A673 (cell line): ENCODE results near the gene COQ8A.

Experiments
- CTCF ChIP-seq: fragments of 300-800, 200-600 bp; sonication (generic); conservative IDR thresholded peaks from 2 replicates; pipeline ENCODE4 v1.5.1; 2017; ENCODE audit warnings: low read depth, mild to moderate bottlenecking, antibody characterized with exemption, low read length, moderate library complexity, mixed read lengths
- EZH2 ChIP-seq: fragments of 200-600 bp; sonication (generic); IDR thresholded peaks from 2 replicates; pipeline ENCODE4 v1.6.1; 2017; ENCODE audit warnings: borderline replicate concordance, low read depth, mild to moderate bottlenecking, mixed read lengths, antibody characterized with exemption, low read length; ENCODE audit not compliant: poor library complexity, severe bottlenecking

GRCh38 chr1:226950316-226950715 lies 10.2 kb downstream of the COQ8A start:
- TF ChIP-seq CTCF (no peak), EZH2 (no peak)
